ENCODE results near the gene NXPH2. TPM values are rescaled to one million over a fixed set of nuclear protein-coding genes. Genes with fewer than 3 reads are reported as not detected.
A peak's percentile ranks its signal among the peaks of the same experiment; 100 is the strongest.
"Not testable (repeated sequence)": the region's sequence is repeated elsewhere in the genome, so short reads cannot be mapped to it uniquely, and the experiment has no call there.

NXPH2 gene
- total RNA-seq, 1 experiment from 2014 or later: not detected

- no peak overlapping the region for H3K27ac Mint-ChIP-seq (ENCODE audit: low read depth, unreplicated experiment)
- no TSS peak for BruUV-seq (replicated peaks)
- DNase-seq (ENCODE audit: unreplicated experiment): no peak
Observed at GRCh38 chr2:138649571-138649970, 130.6 kb downstream of the NXPH2 start.

GRCh38 chr2:138648606-138649005 lies 131.6 kb downstream of the NXPH2 start:
- Mint-ChIP-seq H3K36me3 (ENCODE audit: insufficient read depth, unreplicated experiment) (no peaks in the 10 kb centered on the region), H3K4me1 (ENCODE audit: insufficient read depth, unreplicated experiment) (no peaks in the 10 kb centered on the region), H3K9me3 (ENCODE audit: unreplicated experiment) (no peaks in the 10 kb centered on the region), H3K27me3 (ENCODE audit: insufficient read depth, unreplicated experiment) (no peaks in the 10 kb centered on the region), H3K27ac (ENCODE audit: low read depth, unreplicated experiment) (no peak overlapping the region), H3K4me3 (ENCODE audit: unreplicated experiment) (no peak overlapping the region)
- BruUV-seq (replicated peaks): no TSS peak
- ChIA-PET CTCF (interaction anchor here (0.6 kb wide), 1 partner anchor 16 kb away, joined by 4 read pairs; no protein-coding TSS in a partner anchor), POLR2A (no interaction called here)
- DNase-seq (ENCODE audit: unreplicated experiment): no peak
- no peak for TF ChIP-seq CTCF (IDR thresholded peaks at IDR 0.05; ENCODE audit: unreplicated experiment)
- intact Hi-C loops (cut with micrococcal nuclease): no loop called here

More at GRCh38 chr2:138649571-138649970, 130.6 kb downstream of the NXPH2 start:
- CTCF ChIA-PET: interaction anchor here (0.6 kb wide), 1 partner anchor 53 kb away, joined by 3 read pairs; no protein-coding TSS in a partner anchor
- no peaks in the 10 kb centered on the region for H3K4me1 Mint-ChIP-seq (ENCODE audit: insufficient read depth, unreplicated experiment)
- intact Hi-C loops (cut with micrococcal nuclease): no loop called here
- H3K9me3 Mint-ChIP-seq (ENCODE audit: unreplicated experiment): no peaks in the 10 kb centered on the region
- H3K4me3 Mint-ChIP-seq (ENCODE audit: unreplicated experiment): no peak overlapping the region
- POLR2A ChIA-PET: no interaction called here
- no peak for TF ChIP-seq CTCF (IDR thresholded peaks at IDR 0.05; ENCODE audit: unreplicated experiment)
- no peaks in the 10 kb centered on the region for H3K27me3 Mint-ChIP-seq (ENCODE audit: insufficient read depth, unreplicated experiment)
- no peaks in the 10 kb centered on the region for H3K36me3 Mint-ChIP-seq (ENCODE audit: insufficient read depth, unreplicated experiment)

GRCh38 chr2:138644776-138645175 lies 135.4 kb downstream of the NXPH2 start:
- BruUV-seq (replicated peaks); H3K4me1 Mint-ChIP-seq (ENCODE audit: insufficient read depth, unreplicated experiment); H3K27ac Mint-ChIP-seq (ENCODE audit: low read depth, unreplicated experiment); CTCF ChIA-PET; POLR2A ChIA-PET; intact Hi-C loops (cut with micrococcal nuclease); H3K27me3 Mint-ChIP-seq (ENCODE audit: insufficient read depth, unreplicated experiment); H3K4me3 Mint-ChIP-seq (ENCODE audit: unreplicated experiment); H3K9me3 Mint-ChIP-seq (ENCODE audit: unreplicated experiment); H3K36me3 Mint-ChIP-seq (ENCODE audit: insufficient read depth, unreplicated experiment): not testable (repeated sequence)
- peak; percentile 34 for DNase-seq (ENCODE audit: unreplicated experiment)

GRCh38 chr2:138640921-138641676 lies 139.1 kb downstream of the NXPH2 start:
- TF ChIP-seq CTCF (IDR thresholded peaks at IDR 0.05; ENCODE audit: unreplicated experiment): no peak
- Mint-ChIP-seq H3K27ac (ENCODE audit: low read depth, unreplicated experiment) (no peak overlapping the region), H3K9me3 (ENCODE audit: unreplicated experiment) (no peaks in the 10 kb centered on the region), H3K36me3 (ENCODE audit: insufficient read depth, unreplicated experiment) (no peaks in the 10 kb centered on the region), H3K27me3 (ENCODE audit: insufficient read depth, unreplicated experiment) (no peaks in the 10 kb centered on the region), H3K4me3 (ENCODE audit: unreplicated experiment) (no peak overlapping the region), H3K4me1 (ENCODE audit: insufficient read depth, unreplicated experiment) (peaks cover 5% of the 10 kb centered on the region)
- intact Hi-C loops (cut with micrococcal nuclease): no loop called here
- no peak for DNase-seq (ENCODE audit: unreplicated experiment)
- ChIA-PET POLR2A (no interaction called here), CTCF (no interaction called here)
- BruUV-seq (replicated peaks): no TSS peak
